GM10266 (cell line): ENCODE measurements around the gene RGR.

ENCODE experiments used
- DNase-seq: peaks from one replicate; pipeline ENCODE4 v3.0.0; 2012; ENCODE audit errors: extremely low spot score
- TF ChIP-seq, protein P1 (sequence below): IDR thresholded peaks from 2 replicates; pipeline ENCODE4 v1.5.1; 2012; ENCODE audit warnings: mild to moderate bottlenecking, low read depth; ENCODE audit not compliant: control insufficient read depth, insufficient read depth; ENCODE audit errors: missing control alignments

RGR gene

DNA sequence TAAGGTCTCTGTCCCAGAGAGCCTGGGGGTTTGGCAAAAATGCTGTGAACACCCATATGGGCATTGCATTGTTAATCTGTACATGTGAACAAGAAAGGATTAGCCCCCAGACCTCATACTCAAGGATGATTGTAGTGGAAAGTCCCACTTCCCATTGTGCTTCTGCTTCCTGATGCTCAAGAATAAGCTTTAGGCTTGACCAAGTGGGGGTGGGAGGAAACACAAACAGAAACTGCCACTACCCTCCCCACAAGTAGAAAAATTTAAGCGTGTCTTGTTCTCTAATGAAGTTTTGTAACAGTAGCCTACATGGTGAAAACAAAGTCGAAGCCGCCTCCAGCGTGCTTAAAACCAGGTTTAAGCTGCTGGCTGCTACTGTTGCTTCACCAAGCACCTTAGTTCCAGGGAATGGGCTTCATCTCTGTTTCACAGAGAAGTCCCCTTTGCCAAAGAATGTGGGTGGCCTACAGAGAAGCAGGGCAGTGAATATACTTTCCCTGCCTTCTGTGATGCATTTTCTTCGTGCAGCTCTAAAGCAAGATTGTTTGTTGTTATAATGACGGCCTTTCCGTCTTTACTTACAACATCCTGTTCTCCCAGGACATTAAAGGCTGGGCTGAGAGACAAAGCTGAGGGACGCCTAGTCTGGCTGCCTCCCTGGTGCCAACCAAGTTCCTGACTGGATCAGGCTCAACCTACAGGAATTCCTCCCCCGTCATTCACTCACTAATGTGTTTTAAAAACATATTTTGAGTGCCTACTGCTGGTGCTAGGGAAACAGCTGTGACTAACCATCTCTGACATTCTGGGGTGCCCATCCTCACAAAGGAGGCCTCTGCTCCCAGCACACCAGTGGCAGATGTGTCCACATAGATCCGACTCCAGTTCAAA is 51.5 kb downstream of the RGR start:
- no peak for DNase-seq

DNA sequence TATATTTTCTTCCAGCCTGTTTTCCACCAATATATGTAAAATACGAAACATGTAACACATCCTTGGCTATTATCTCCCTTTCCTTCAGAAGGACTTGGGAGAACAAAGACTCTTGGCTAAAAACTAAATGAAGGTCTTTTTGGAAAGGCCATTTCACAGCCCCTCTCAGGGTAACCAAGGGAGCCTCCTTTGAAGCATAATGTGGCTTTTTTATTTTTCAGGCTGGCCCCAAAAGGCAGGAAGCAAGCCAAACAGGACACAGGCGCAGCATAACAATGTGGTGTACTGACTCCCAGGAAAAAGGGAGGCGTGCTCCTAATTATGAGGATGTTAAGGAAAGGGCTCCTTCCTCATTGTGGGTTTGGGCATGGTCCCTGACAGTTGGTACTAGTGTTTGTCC is 53.2 kb downstream of the RGR start:
- DNase-seq = no peak
- TF ChIP-seq, protein P1, sequence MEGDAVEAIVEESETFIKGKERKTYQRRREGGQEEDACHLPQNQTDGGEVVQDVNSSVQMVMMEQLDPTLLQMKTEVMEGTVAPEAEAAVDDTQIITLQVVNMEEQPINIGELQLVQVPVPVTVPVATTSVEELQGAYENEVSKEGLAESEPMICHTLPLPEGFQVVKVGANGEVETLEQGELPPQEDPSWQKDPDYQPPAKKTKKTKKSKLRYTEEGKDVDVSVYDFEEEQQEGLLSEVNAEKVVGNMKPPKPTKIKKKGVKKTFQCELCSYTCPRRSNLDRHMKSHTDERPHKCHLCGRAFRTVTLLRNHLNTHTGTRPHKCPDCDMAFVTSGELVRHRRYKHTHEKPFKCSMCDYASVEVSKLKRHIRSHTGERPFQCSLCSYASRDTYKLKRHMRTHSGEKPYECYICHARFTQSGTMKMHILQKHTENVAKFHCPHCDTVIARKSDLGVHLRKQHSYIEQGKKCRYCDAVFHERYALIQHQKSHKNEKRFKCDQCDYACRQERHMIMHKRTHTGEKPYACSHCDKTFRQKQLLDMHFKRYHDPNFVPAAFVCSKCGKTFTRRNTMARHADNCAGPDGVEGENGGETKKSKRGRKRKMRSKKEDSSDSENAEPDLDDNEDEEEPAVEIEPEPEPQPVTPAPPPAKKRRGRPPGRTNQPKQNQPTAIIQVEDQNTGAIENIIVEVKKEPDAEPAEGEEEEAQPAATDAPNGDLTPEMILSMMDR = no peak

More for the DNA sequence above, 51.5 kb downstream of the RGR start:
- TF ChIP-seq, protein P1 = no peak

DNA sequence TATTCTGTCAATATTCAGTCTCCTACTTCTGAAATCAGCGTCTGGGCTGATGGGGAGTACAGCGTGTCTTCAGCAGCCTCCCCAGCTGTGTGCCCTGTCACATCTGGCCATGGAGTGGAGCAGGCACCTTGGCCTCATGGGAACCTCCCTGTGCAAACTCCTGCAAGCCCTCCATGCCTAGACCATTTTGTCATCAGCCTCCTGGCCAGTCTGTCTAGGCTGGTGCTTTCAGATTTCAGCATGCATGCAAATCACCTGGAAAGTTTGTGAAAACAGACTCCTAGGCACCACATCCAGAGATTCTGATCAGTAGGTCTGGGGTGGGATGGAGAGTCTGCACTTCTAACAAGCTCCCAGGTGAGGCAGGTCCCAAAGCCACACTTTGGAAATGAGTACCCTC is 57.4 kb downstream of the RGR start:
- no peak for DNase-seq
- TF ChIP-seq, protein P1 = no peak

DNA sequence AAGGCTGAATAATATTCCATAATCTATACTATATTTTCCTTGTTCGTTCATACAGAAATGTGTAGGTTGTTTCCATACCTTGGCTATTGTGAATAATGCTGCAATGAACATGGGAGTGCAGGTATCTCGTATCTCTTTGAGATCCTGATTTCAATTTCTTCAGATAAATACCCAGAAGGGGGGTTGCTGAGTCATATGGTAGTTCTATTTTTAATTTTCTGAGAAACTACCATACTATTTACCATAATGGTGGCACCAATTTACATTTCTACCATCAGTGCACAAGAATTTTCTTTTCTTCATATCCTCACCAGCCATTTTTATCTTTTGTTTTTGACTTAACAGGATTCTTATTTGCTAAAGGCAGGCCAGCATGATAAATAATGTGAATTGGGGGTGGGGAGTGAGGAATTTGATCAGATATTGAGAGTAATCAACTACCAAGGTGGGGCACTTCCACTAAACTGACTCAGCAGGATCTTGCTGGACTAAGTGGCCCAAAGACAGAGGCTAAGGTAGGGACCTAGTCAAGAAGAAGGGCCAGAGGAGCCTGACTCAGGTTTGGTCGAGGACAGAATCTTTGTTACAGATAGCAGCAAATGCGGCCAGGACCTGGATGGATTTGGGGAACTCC is 62.0 kb downstream of the RGR start:
- DNase-seq = no peak
- TF ChIP-seq, protein P1 = no peak

DNA sequence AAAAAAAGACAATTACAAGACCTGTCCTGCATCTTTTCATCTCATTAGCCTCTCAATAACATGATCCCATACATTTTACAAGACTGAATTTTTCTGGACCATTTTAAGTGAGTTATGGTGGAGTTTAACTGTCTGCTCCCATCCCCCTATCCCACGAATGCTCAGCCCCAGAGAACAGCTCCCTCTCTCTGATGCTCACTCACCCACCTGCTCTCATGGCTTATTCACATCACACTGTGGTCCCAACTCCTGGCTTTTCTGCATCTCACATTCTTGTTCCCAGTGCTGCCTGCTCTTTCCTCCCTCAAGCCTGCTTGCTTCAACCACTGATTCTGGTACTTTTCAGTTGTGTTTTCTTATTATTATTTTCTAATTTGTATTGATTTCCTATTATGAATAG is 63.2 kb downstream of the RGR start:
- no peak for DNase-seq
- TF ChIP-seq, protein P1 = no peak

DNA sequence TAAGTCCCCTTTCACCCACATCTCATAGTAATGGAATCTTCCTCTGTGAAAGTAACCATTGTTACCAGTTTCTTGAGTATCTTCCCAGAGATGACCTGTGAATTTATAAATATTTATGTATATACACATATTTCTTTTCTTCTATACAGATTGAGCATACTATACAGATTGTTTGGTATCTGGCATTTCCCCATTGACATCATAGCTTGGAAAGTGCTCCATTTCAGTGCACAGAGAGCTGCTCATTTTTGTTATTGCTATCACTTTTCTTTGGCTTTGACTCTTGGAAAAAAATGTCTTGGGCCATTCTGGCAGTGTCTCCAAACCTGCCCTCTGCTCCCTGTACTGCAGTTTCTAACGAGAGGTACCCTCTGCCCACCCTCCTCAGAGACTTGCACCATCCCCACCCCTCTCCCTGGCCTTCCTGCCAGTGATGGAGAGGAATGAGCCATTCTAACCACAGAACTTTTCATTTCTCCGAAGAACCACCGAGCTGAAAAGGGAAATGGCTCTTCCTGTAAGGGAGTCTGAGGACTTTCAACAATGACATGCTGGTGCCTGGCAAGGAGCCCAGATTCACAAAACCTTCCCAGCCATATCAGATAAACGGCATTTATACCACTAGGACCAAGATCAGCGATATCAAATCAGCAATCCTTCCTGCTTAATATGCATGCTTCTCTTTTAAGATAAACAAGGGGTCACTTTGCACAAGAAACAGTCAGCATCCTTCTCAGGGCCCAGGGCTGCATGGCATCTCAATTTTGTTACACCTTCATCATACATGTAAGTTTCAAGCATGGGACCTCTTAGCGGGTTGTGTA is 63.8 kb downstream of the RGR start:
- DNase-seq = no peak

More for the DNA sequence above, 63.8 kb downstream of the RGR start:
- TF ChIP-seq, protein P1 = no peak
